Heart right ventricle (tissue), 16 donors: ENCODE results near the gene KCNJ10. TPM values are rescaled to one million over a fixed set of nuclear protein-coding genes. Genes with fewer than 3 reads are reported as not detected.

Experiments
- ATAC-seq, 8 donors: fragments of 200-7000 bp; cut with Tn5 transposase; one replicate each; pipeline ENCODE4 v1.9.1; 2020; ENCODE audit warnings: mild to moderate bottlenecking in 8 of 8, moderate library complexity in 8 of 8, moderate number of reproducible peaks in 1 of 8
- DNase-seq, 2 donors: peaks; one replicate each; pipeline ENCODE4 v3.0.0-alpha.2; 2020
- H3K27ac ChIP-seq, 10 donors: fragments of 200-600 bp; sonication (generic) in 2 of 10; one replicate each; pipeline versions ENCODE4 v1.5.0 to v1.8.0; 2020 to 2022; ENCODE audit warnings: mild to moderate bottlenecking in 3 of 10
- H3K27me3 ChIP-seq, 7 donors: fragments of 200-600 bp; one replicate each; pipeline ENCODE4 v1.8.0; 2021 to 2022; ENCODE audit warnings: mild to moderate bottlenecking in 2 of 7
- H3K36me3 ChIP-seq, 9 donors: fragments of 200-600 bp; sonication (generic) in 1 of 9; one replicate each; pipeline versions ENCODE4 v1.5.0 to v1.8.0; 2020 to 2022; ENCODE audit warnings: mild to moderate bottlenecking in 2 of 9
- H3K4me1 ChIP-seq, 9 donors: fragments of 200-600 bp; sonication (generic) in 1 of 9; one replicate each; pipeline versions ENCODE4 v1.5.0 to v1.8.0; 2020 to 2022; ENCODE audit warnings: mild to moderate bottlenecking in 4 of 9
- H3K4me3 ChIP-seq, 10 donors: fragments of 200-600 bp; sonication (generic) in 2 of 10; one replicate each; pipeline versions ENCODE4 v1.5.0 to v1.8.0; 2020 to 2022; ENCODE audit warnings: mild to moderate bottlenecking in 7 of 10, moderate library complexity in 2 of 10
- H3K9me3 ChIP-seq, 11 donors: fragments of 200-600 bp in 10 of 11; sonication (generic) in 2 of 11; one replicate each; pipeline versions ENCODE4 v1.5.0 to v1.8.0; 2013 to 2022; ENCODE audit warnings: mild to moderate bottlenecking in 2 of 11, control low read depth in 1 of 11, moderate library complexity in 1 of 11
- CTCF ChIP-seq, 9 donors: fragments of 200-600 bp; sonication (generic) in 2 of 9; IDR thresholded peaks; one replicate each; pipeline versions ENCODE4 v1.5.0 to v1.8.0; 2021 to 2022; ENCODE audit warnings: antibody characterized with exemption in 9 of 9, mild to moderate bottlenecking in 5 of 9, moderate library complexity in 1 of 9
- WGBS, 2 donors: extraction: QIAGEN DNeasy Blood & Tissue Kit; methylation state at CpG; one replicate each; pipeline ENCODE4 v1.1.7; 2013; ENCODE audit warnings: inconsistent platforms in 1 of 2; 5-methylcytosine and 5-hydroxymethylcytosine counted together
- intact Hi-C, 10 donors: fragments of 100-400 bp; cut with DNase I; formaldehyde crosslinking; loops; one replicate each; pipeline versions ENCODE4 v1.11.1 to v1.14.2; 2022
- polyA plus RNA-seq, 2 donors: library from polyadenylated mRNA; stranded (reverse); fragments of 200-250 nt; gene quantifications; one replicate each; pipeline ENCODE4 v1.2.3, GENCODE V29; 2013
- total RNA-seq, 10 donors: library from RNA; stranded (reverse); fragmentation: NEBNext Ultra II Directional in 3 of 10; extraction: Animal tissue kit (Norgen Biotek cat#: 25700) in 3 of 10; gene quantifications; one replicate each; pipeline versions ENCODE4 v1.2.1 to v1.2.4, GENCODE V29; 2021 to 2023
- donor health status: Arrhythmogenic right ventricular cardiomyopathy.
- donor health status: ischemic (EF 13 %, LVEDD 7.1; RV severe dilation, severe dysfunction).
- donor health status: healthy with polysubstance abuse.
- donor health status: DM: no; HTN: yes; CAD: no.
- donor health status: DM: no; HTN: no; CAD: no.
- donor health status: ischemic (EF 25% LVEDD 6.9; RV normal size, moderate dysfunction).
- donor health status: ischemic (EF 25% LVEDD 5.7; RV mildly dilated, moderate dysfunction).
- donor health status: healthy.
- donor health status: DM: yes; HTN: yes; CAD: no.
- donor health status: Ischemic cardiomyopathy.
- donor health status: ischemic (EF 35%, LVEDD 5.7; RV mildly dilated, moderate dysfunction).
- donor health status: nonischemic (EF 11% LVEDD 7.7; RV severe dilation, severe dysfunction).
- donor health status: DM: yes; HTN: yes; CAD: no.
- donor health status: PGD.
- donor health status: ischemic (EF 29% LVEDD 5.4; RV normal size, mild dysfunction).
- donor health status: nonischemic (EF 23%, LVEDD 6.1; RV moderate dilation, normal function).

Gene KCNJ10
- total and polyA plus RNA-seq, 12 donors: 0.09 to 1.9 TPM; not detected in 10

GRCh38 chr1:160011781-160012180 lies 58.2 kb downstream of the KCNJ10 start:
- peaks cover 0 to 9% (median 0%) of the 10 kb centered on the region in 7 donors for H3K27me3 ChIP-seq
- no peaks in the 10 kb centered on the region for H3K36me3 ChIP-seq
- no peaks in the 10 kb centered on the region for H3K4me1 ChIP-seq
- no peak for DNase-seq
- H3K9me3 ChIP-seq: no peaks in the 10 kb centered on the region
- ATAC-seq: no peak
- WGBS, 2 donors: 63 to 64% methylated on average over 3 of the region's 3 CpGs
- intact Hi-C loops: loop anchor here in 1 of 10 donors (5.0 kb wide), 1 partner anchor 209 kb away; the partner anchor contains the start of gene FCRL6
- H3K4me3 ChIP-seq: no peak overlapping the region
- TF ChIP-seq CTCF (IDR thresholded peaks at IDR 0.05): no peak
- H3K27ac ChIP-seq: no peak overlapping the region

- no peaks in the 10 kb centered on the region for H3K36me3 ChIP-seq
- intact Hi-C loops: loop anchor here in 8 of 10 donors (2.0 to 10.0 kb wide), 8 partner anchors 72 to 228 kb away; partner anchors contain the start of genes DUSP23 (in 2 of the 8) and FCRL6 (in 2 of the 8)
- H3K27ac ChIP-seq: no peak overlapping the region
- no peak for DNase-seq
- H3K4me3 ChIP-seq: no peak overlapping the region
- WGBS, 2 donors: 41 to 44% methylated on average over 2 of the region's 2 CpGs
- no peak for TF ChIP-seq CTCF (IDR thresholded peaks at IDR 0.05)
- no peak for ATAC-seq
- H3K9me3 ChIP-seq: no peaks in the 10 kb centered on the region
- peaks cover 0 to 9% (median 0%) of the 10 kb centered on the region in 7 donors for H3K27me3 ChIP-seq
- no peaks in the 10 kb centered on the region for H3K4me1 ChIP-seq
Measured at GRCh38 chr1:160009801-160010200, 60.2 kb downstream of the KCNJ10 start.

GRCh38 chr1:160009081-160009480 lies 60.9 kb downstream of the KCNJ10 start:
- intact Hi-C loops: loop anchor here in 7 of 10 donors (2.0 to 10.0 kb wide), 7 partner anchors 72 to 227 kb away; partner anchors contain the start of genes DUSP23 (in 2 of the 7) and FCRL6 (in 1 of the 7)
- H3K4me1 ChIP-seq: no peaks in the 10 kb centered on the region

GRCh38 chr1:160007577-160008200 lies 62.3 kb downstream of the KCNJ10 start:
- Histone ChIP-seq H3K27ac (no peak overlapping the region), H3K9me3 (no peaks in the 10 kb centered on the region), H3K4me1 (no peaks in the 10 kb centered on the region), H3K36me3 (no peaks in the 10 kb centered on the region), H3K27me3 (no peaks in the 10 kb centered on the region), H3K4me3 (no peak overlapping the region)
- whole genome bisulfite sequencing, 2 donors: 65 to 70% methylated on average over 3 of the region's 3 CpGs
- DNase-seq (no peak), ATAC-seq (no peak)
- TF ChIP-seq CTCF (IDR thresholded peaks at IDR 0.05): peak; percentile 72 to 86 (median 81)
- intact Hi-C loops: loop anchor here in 9 of 10 donors (1.0 to 10.0 kb wide), 10 partner anchors 70 to 225 kb away; partner anchors contain the start of genes DUSP23 (in 2 of the 9) and FCRL6 (in 1 of the 9)

More at GRCh38 chr1:160009081-160009480, 60.9 kb downstream of the KCNJ10 start:
- WGBS, 2 donors: 58 to 74% methylated on average over 2 of the region's 2 CpGs
- DNase-seq (no peak), ATAC-seq (no peak)
- H3K36me3 ChIP-seq: no peaks in the 10 kb centered on the region
- TF ChIP-seq CTCF (IDR thresholded peaks at IDR 0.05): no peak
- peaks cover 0 to 9% (median 0%) of the 10 kb centered on the region in 7 donors for H3K27me3 ChIP-seq
- H3K27ac ChIP-seq: no peak overlapping the region
- no peaks in the 10 kb centered on the region for H3K9me3 ChIP-seq
- no peak overlapping the region for H3K4me3 ChIP-seq
